ENCODE results near the gene E2F1.

- no peak for TF ChIP-seq CTCF (conservative IDR thresholded peaks at IDR 0.05; ENCODE audit: low read length)
- TF ChIP-seq EZH2phosphoT487 (IDR thresholded peaks at IDR 0.05; ENCODE audit: borderline replicate concordance, low read depth, low read length), result no peak
These were observed 18.2 kb upstream of the E2F1 start for GRCh38 chr20:33704197-33704924.

Measured in OCI-LY7 (cell line).